GM23248 (cell line): Measurements from ENCODE around the gene HCRT.

Experiments used
- EZH2 ChIP-seq: fragments of 200-600 bp; sonication (generic); IDR thresholded peaks from 2 replicates; pipeline ENCODE4 v1.6.1; 2018; ENCODE audit warnings: antibody characterized with exemption, mild to moderate bottlenecking; ENCODE audit not compliant: insufficient read depth, poor library complexity, severe bottlenecking
- EZH2phosphoT487 ChIP-seq: fragments of 200-600 bp; sonication (generic); IDR thresholded peaks from 2 replicates; pipeline ENCODE4 v1.6.1; 2018; ENCODE audit warnings: antibody characterized with exemption, moderate library complexity, mild to moderate bottlenecking, low read depth; ENCODE audit not compliant: insufficient read depth

- TF ChIP-seq EZH2phosphoT487 (no peak), EZH2 (no peak)
Observed at GRCh38 chr17:42182927-42183734, 2.1 kb downstream of the HCRT start.
